Measurements from ENCODE around the gene KMT2C. TPM values are rescaled to one million over a fixed set of nuclear protein-coding genes. Genes with fewer than 3 reads are reported as not detected.

Gene KMT2C
- total RNA-seq, 2 donors from 2014 or later = 70.0 to 110 TPM

- Histone ChIP-seq H3K36me3 (no peaks in the 10 kb centered on the region), H3K27ac (no peak overlapping the region), H3K4me1 (ENCODE audit: control insufficient read depth in 1 of 2, low read depth in 2 of 2) (no peaks in the 10 kb centered on the region), H3K4me3 (no peak overlapping the region), H3K9me3 (no peaks in the 10 kb centered on the region), H3K27me3 (replicated peaks; ENCODE audit: insufficient read depth) (no peaks in the 10 kb centered on the region)
- ATAC-seq (ENCODE audit: insufficient number of reproducible peaks, low FRiP score, low read depth) (no peak), DNase-seq (ENCODE audit: low spot score) (no peak)
- TF ChIP-seq, protein P1, sequence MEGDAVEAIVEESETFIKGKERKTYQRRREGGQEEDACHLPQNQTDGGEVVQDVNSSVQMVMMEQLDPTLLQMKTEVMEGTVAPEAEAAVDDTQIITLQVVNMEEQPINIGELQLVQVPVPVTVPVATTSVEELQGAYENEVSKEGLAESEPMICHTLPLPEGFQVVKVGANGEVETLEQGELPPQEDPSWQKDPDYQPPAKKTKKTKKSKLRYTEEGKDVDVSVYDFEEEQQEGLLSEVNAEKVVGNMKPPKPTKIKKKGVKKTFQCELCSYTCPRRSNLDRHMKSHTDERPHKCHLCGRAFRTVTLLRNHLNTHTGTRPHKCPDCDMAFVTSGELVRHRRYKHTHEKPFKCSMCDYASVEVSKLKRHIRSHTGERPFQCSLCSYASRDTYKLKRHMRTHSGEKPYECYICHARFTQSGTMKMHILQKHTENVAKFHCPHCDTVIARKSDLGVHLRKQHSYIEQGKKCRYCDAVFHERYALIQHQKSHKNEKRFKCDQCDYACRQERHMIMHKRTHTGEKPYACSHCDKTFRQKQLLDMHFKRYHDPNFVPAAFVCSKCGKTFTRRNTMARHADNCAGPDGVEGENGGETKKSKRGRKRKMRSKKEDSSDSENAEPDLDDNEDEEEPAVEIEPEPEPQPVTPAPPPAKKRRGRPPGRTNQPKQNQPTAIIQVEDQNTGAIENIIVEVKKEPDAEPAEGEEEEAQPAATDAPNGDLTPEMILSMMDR (IDR thresholded peaks at IDR 0.05) = no peak
These were observed 338.5 kb downstream of the KMT2C start for GRCh38 chr7:152097330-152097729.

GRCh38 chr7:152095771-152096170, 340.0 kb downstream of the KMT2C start:
- H3K27me3 ChIP-seq (replicated peaks; ENCODE audit: insufficient read depth) = no peaks in the 10 kb centered on the region
- ATAC-seq (ENCODE audit: insufficient number of reproducible peaks, low FRiP score, low read depth) (no peak), DNase-seq (ENCODE audit: low spot score) (no peak)
- H3K27ac ChIP-seq = no peak overlapping the region
- H3K4me3 ChIP-seq = no peak overlapping the region
- no peaks in the 10 kb centered on the region for H3K4me1 ChIP-seq (ENCODE audit: control insufficient read depth in 1 of 2, low read depth in 2 of 2)
- TF ChIP-seq, protein P1 (IDR thresholded peaks at IDR 0.05) = no peak
- no peaks in the 10 kb centered on the region for H3K36me3 ChIP-seq
- no peaks in the 10 kb centered on the region for H3K9me3 ChIP-seq

- no peak for DNase-seq (ENCODE audit: low spot score)
These were observed 342.1 kb downstream of the KMT2C start for GRCh38 chr7:152093717-152094116.

GRCh38 chr7:152090747-152091146, 345.1 kb downstream of the KMT2C start:
- TF ChIP-seq, protein P1 (IDR thresholded peaks at IDR 0.05) = no peak
- no peaks in the 10 kb centered on the region for H3K36me3 ChIP-seq
- H3K27ac ChIP-seq = no peak overlapping the region
- no peak overlapping the region for H3K4me3 ChIP-seq
- no peak for ATAC-seq (ENCODE audit: insufficient number of reproducible peaks, low FRiP score, low read depth)
- no peaks in the 10 kb centered on the region for H3K27me3 ChIP-seq (replicated peaks; ENCODE audit: insufficient read depth)
- no peak for DNase-seq (ENCODE audit: low spot score)
- peaks cover 10% of the 10 kb centered on the region for H3K9me3 ChIP-seq
- no peaks in the 10 kb centered on the region for H3K4me1 ChIP-seq (ENCODE audit: control insufficient read depth in 1 of 2, low read depth in 2 of 2)

More at GRCh38 chr7:152093717-152094116, 342.1 kb downstream of the KMT2C start:
- Histone ChIP-seq H3K4me1 (ENCODE audit: control insufficient read depth in 1 of 2, low read depth in 2 of 2) (no peaks in the 10 kb centered on the region), H3K4me3 (no peak overlapping the region), H3K27ac (no peak overlapping the region), H3K9me3 (peaks cover 8% of the 10 kb centered on the region), H3K36me3 (no peaks in the 10 kb centered on the region), H3K27me3 (replicated peaks; ENCODE audit: insufficient read depth) (no peaks in the 10 kb centered on the region)
- no peak for ATAC-seq (ENCODE audit: insufficient number of reproducible peaks, low FRiP score, low read depth)
- TF ChIP-seq, protein P1 (IDR thresholded peaks at IDR 0.05) = no peak

- TF ChIP-seq, protein P1 (IDR thresholded peaks at IDR 0.05) = no peak
- H3K4me3 ChIP-seq = no peak overlapping the region
- H3K4me1 ChIP-seq (ENCODE audit: control insufficient read depth in 1 of 2, low read depth in 2 of 2) = no peaks in the 10 kb centered on the region
- H3K27me3 ChIP-seq (replicated peaks; ENCODE audit: insufficient read depth) = no peaks in the 10 kb centered on the region
- peaks cover 10% of the 10 kb centered on the region for H3K9me3 ChIP-seq
- H3K27ac ChIP-seq = no peak overlapping the region
- H3K36me3 ChIP-seq = no peaks in the 10 kb centered on the region
- ATAC-seq (ENCODE audit: insufficient number of reproducible peaks, low FRiP score, low read depth) (no peak), DNase-seq (ENCODE audit: low spot score) (no peak)
These were observed 346.6 kb downstream of the KMT2C start for GRCh38 chr7:152089183-152089582.
